Suppressor macrophage treated with lipopolysaccharide for 4 hours (primary cell): ENCODE measurements around the gene SERINC1.
"Not testable (repeated sequence)": the region's sequence is repeated elsewhere in the genome, so short reads cannot be mapped to it uniquely, and the experiment has no call there.

Experiments used
- DNase-seq: peaks from one replicate; pipeline ENCODE4 v3.0.0-alpha.2; 2020

Gene SERINC1

GRCh38 chr6:122471107-122472021 lies at the start of gene SERINC1:
SERINC1 (minus strand) TSS chr6:122471807; CDS start chr6:122471737, 70 bp downstream.
- peak; percentile 98 for DNase-seq

GRCh38 chr6:122511193-122511924 lies 39.8 kb upstream of the SERINC1 start:
- DNase-seq, result no peak

- not testable (repeated sequence) for DNase-seq
These were observed 33.6 kb upstream of the SERINC1 start for GRCh38 chr6:122505170-122505569.

- no peak for DNase-seq
These were observed 29.9 kb upstream of the SERINC1 start for GRCh38 chr6:122501475-122501874.

- no peak for DNase-seq
These were observed 24.0 kb upstream of the SERINC1 start for GRCh38 chr6:122495612-122496011.

GRCh38 chr6:122494665-122495272 lies 23.2 kb upstream of the SERINC1 start:
- no peak for DNase-seq

- DNase-seq, result peak; percentile 75
These were observed 20.4 kb upstream of the SERINC1 start for GRCh38 chr6:122491919-122492555.

- DNase-seq, result no peak
These were observed 19.0 kb upstream of the SERINC1 start for GRCh38 chr6:122490607-122491006.

GRCh38 chr6:122484760-122485159 lies 13.2 kb upstream of the SERINC1 start:
- peak; percentile 29 for DNase-seq

- DNase-seq, result no peak
These were observed 11.1 kb upstream of the SERINC1 start for GRCh38 chr6:122482750-122483080.

GRCh38 chr6:122476131-122476530 lies 4.5 kb upstream of the SERINC1 start:
- peak; percentile 52 for DNase-seq

GRCh38 chr6:122472022-122472340 lies 374 bp upstream of the SERINC1 start:
- no peak for DNase-seq

GRCh38 chr6:122461885-122462284 lies 9.7 kb downstream of the SERINC1 start:
- no peak for DNase-seq

GRCh38 chr6:122459865-122460416 lies 11.7 kb downstream of the SERINC1 start:
- not testable (repeated sequence) for DNase-seq

GRCh38 chr6:122459240-122459639 lies 12.4 kb downstream of the SERINC1 start:
- no peak for DNase-seq

GRCh38 chr6:122458087-122458486 lies 13.5 kb downstream of the SERINC1 start:
- DNase-seq, result no peak

GRCh38 chr6:122455116-122455515 lies 16.5 kb downstream of the SERINC1 start:
- DNase-seq, result not testable (repeated sequence)

- no peak for DNase-seq
These were observed 16.9 kb downstream of the SERINC1 start for GRCh38 chr6:122454673-122455072.

- DNase-seq, result no peak
These were observed 19.1 kb downstream of the SERINC1 start for GRCh38 chr6:122452509-122452908.

- no peak for DNase-seq
These were observed 22.5 kb downstream of the SERINC1 start for GRCh38 chr6:122449069-122449468.

- DNase-seq, result no peak
These were observed 26.3 kb downstream of the SERINC1 start for GRCh38 chr6:122445274-122445673.

GRCh38 chr6:122438975-122439374 lies 32.6 kb downstream of the SERINC1 start:
- DNase-seq, result no peak

- DNase-seq, result no peak
These were observed 38.8 kb downstream of the SERINC1 start for GRCh38 chr6:122432816-122433215.
